Skin epidermis (tissue), 12 donors: ENCODE measurements around the gene WNT7B.
A peak's percentile ranks its signal among the peaks of the same experiment; 100 is the strongest.

Source experiments
- H3K27ac ChIP-seq, 21 experiments: fragments of 200-600 bp; sonication (generic) in 11 of 21; one replicate each; pipeline ENCODE4 v1.5.0; 2020; ENCODE audit warnings: mild to moderate bottlenecking in 3 of 21, inconsistent platforms in 2 of 21, moderate library complexity in 2 of 21
- H3K4me3 ChIP-seq, 7 experiments: fragments of 200-600 bp; sonication (generic) in 2 of 7; one replicate each; pipeline ENCODE4 v1.5.0; 2020; ENCODE audit warnings: inconsistent platforms in 2 of 7, mild to moderate bottlenecking in 2 of 7, moderate library complexity in 1 of 7

Gene WNT7B

GRCh38 chr22:45918459-45919370, 58.2 kb downstream of the WNT7B start:
- Histone ChIP-seq H3K4me3 (no peak overlapping the region), H3K27ac (no peak overlapping the region)

DNA sequence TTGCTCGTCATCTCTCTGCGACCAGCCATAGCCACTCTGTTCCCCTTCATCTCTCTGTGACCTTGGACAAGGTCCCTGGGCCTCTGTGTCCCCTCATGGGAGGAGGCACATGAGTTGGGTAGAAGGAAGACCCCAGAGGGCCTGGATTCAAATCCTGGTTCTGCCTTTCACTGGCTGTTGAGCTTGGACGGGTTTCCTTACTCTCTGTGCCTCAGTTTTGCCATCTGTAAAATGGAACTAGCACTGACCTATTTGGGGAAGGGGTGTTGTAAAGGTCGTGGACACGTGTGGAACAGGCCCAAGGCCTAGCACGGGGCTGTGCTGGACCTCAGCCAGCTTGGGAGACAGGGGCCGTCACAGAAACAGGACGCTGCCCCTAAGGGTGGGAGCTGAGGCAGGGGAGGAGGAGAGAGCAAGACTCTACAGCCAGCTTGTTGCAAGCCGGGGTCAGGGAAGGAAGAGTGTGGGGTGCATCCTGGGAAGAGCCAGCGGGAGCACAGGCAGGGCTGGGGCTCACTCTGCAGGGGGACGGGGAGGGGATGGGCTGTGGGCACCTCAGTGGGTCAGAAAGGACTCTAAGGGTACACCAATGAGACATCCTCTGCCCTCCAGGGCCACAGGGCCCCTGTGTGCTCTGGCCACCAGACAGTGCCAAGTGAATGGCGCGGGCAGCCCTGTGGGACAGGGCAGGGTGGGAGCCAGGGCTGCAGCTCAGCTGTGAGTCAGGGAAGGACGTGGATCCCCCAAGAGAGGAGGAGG, 59.1 kb downstream of the WNT7B start:
- no peak overlapping the region for H3K27ac ChIP-seq
- H3K4me3 ChIP-seq = no peak overlapping the region

- H3K27ac ChIP-seq = no peak overlapping the region
- no peak overlapping the region for H3K4me3 ChIP-seq
These were observed 59.8 kb downstream of the WNT7B start for GRCh38 chr22:45917146-45917545.

GRCh38 chr22:45916515-45916914, 60.4 kb downstream of the WNT7B start:
- H3K4me3 ChIP-seq = no peak overlapping the region
- no peak overlapping the region for H3K27ac ChIP-seq

GRCh38 chr22:45915841-45916240, 61.1 kb downstream of the WNT7B start:
- Histone ChIP-seq H3K27ac (no peak overlapping the region), H3K4me3 (no peak overlapping the region)

DNA sequence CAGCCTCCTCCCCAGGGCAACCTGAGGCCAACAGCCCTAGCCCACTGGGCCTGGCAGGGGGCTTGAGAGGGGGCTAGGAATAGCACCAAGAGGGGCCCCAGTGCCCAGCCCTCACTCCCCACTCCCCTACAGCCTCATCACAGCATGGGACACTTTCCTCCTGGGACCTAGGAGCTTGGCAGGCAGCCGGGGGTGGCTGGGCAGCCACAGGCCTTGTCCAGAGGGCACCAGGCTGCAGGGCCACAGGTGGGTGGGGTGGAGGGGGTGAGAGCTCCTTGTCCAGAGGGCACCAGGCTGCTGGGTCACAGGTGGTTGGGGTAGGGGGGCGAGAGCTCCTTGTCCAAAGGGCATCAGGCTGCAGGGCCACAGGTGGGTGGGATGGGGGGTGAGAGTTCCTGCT, 61.8 kb downstream of the WNT7B start:
- H3K4me3 ChIP-seq = no peak overlapping the region
- H3K27ac ChIP-seq = no peak overlapping the region

DNA sequence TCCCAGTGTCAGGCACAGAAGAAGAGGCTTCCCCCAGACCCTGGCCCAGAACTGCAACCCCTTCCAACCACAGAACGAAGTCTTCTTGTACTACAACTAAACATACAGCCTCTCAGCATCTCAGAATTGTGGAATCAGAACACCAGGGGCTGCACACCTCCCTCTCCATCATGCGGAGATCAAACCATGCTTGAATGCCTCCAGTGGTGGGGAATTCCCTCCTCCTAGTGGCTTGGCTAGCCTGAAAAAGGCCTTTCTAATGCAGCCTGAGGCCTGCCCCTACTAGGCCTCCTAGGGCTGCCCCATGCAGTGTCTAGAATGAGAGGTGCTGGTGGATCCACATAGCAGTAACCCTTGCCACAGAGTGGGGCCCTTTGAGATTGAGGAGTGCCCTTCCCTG, 62.7 kb downstream of the WNT7B start:
- H3K27ac ChIP-seq = no peak overlapping the region
- H3K4me3 ChIP-seq = no peak overlapping the region

GRCh38 chr22:45912910-45913309, 64.1 kb downstream of the WNT7B start:
- H3K27ac ChIP-seq = no peak overlapping the region
- H3K4me3 ChIP-seq = no peak overlapping the region

DNA sequence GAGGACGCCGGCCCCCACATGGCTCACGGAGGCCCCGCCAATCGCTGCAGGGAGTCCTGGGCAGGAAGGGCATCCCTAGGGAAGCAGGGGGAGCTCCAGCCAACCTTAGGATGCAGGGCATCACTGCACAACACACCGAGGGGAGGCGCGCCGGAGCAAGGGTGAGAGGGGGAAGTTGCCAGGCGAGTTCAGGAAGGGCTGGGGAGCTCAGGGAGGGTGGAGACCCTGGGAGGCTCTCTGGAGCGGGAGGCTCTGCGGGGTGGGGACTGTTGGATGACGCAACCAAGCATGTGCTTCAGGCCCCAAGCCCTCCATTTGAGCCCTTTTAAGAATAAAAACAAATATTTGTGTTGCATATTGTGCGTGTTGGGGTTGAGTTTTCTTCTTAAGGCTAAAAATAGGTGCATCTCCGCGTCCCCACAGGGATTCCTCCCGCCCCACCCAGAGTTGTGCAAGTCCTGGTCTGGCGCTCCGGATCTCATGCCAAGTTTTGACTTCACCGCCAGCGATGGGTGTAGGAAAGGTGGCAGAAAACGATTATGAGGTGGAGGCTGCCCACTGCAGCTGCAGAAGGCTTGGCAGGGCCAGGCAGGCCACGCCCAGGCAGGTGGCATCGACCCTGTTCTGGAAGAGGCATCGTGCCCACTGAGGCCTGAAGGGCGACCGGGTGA, 65.2 kb downstream of the WNT7B start:
- Histone ChIP-seq H3K4me3 (no peak overlapping the region), H3K27ac (peak overlapping the region in 1 of 21 experiments; percentile 22)

GRCh38 chr22:45910928-45911467, 66.0 kb downstream of the WNT7B start:
- H3K4me3 ChIP-seq = no peak overlapping the region
- H3K27ac ChIP-seq = no peak overlapping the region

DNA sequence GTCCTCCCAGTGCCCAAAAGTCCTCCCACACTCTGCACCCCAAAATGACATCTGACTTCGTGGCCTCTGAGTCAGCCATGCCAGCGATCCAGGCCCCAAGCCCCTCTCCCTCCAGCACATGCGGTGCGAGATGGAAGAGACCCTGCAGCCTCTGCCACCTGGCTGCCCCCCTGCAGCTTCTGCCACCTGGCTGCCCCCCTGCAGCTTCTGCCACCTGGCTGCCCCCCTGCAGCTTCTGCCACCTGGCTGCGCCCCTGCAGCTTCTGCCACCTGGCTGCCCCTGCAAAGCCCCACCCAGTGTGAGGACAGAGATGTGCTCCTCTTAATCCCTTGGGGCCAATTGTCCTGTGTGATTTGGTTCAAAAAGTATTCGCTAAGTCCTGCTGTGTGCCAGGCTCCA, 68.0 kb downstream of the WNT7B start:
- H3K27ac ChIP-seq = no peak overlapping the region
- H3K4me3 ChIP-seq = no peak overlapping the region

- no peak overlapping the region for H3K27ac ChIP-seq
- H3K4me3 ChIP-seq = no peak overlapping the region
These were observed 69.0 kb downstream of the WNT7B start for GRCh38 chr22:45907996-45908395.

GRCh38 chr22:45907378-45907777, 69.6 kb downstream of the WNT7B start:
- Histone ChIP-seq H3K4me3 (no peak overlapping the region), H3K27ac (no peak overlapping the region)

GRCh38 chr22:45906946-45907345, 70.0 kb downstream of the WNT7B start:
- Histone ChIP-seq H3K27ac (no peak overlapping the region), H3K4me3 (no peak overlapping the region)

DNA sequence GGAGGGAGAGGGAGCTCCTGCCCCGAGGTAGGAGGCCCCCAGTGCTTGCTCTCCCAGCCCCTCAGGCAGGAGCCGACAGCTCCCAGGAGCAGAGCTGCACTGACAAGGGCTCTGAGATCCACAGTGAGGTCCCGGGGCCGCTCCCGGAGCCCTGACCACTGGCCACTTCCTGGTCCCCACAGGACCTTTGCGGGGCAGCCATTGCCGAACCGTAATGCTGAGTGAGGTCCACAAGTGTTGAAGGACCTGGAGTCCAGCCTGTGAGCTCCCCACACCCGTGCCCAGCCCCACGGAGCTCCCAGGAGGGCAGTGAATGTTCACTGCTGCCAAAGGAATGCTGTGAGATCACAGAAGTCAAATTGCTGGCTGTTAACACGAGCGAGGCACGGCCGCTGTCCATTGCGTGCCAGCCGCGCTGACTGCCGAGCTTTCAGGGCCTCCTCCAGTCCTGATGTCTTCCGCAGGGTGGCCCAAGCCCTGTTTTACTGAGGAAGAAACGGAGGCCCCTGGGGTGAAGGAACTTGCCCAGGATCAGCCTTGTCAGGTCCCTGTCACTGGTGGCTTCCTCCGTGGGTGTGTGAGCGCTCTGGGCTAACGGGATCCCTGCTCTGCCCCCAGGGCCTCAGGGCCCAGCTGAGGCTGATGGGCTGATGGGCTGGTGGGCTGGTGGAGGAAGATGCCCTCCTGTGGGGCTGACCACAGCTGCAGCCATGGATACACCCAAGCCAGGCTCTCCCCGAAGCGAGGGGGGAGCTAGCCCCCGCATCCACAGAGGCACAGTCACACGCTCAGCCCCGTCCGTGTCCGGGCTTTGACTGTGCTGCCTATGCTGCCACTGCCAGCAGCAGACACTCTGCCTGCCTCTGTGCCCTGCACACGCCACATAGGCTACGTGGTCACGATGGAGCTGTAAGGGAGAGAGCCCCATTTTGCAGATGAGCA, 70.8 kb downstream of the WNT7B start:
- H3K27ac ChIP-seq = peak overlapping the region in 1 of 21 experiments; percentile 13
- H3K4me3 ChIP-seq = no peak overlapping the region

- Histone ChIP-seq H3K4me3 (no peak overlapping the region), H3K27ac (peak overlapping the region in 1 of 21 experiments; percentile 13)
These were observed 71.5 kb downstream of the WNT7B start for GRCh38 chr22:45905326-45905923.

- H3K4me3 ChIP-seq = no peak overlapping the region
- no peak overlapping the region for H3K27ac ChIP-seq
These were observed 72.7 kb downstream of the WNT7B start for GRCh38 chr22:45904236-45904635.

DNA sequence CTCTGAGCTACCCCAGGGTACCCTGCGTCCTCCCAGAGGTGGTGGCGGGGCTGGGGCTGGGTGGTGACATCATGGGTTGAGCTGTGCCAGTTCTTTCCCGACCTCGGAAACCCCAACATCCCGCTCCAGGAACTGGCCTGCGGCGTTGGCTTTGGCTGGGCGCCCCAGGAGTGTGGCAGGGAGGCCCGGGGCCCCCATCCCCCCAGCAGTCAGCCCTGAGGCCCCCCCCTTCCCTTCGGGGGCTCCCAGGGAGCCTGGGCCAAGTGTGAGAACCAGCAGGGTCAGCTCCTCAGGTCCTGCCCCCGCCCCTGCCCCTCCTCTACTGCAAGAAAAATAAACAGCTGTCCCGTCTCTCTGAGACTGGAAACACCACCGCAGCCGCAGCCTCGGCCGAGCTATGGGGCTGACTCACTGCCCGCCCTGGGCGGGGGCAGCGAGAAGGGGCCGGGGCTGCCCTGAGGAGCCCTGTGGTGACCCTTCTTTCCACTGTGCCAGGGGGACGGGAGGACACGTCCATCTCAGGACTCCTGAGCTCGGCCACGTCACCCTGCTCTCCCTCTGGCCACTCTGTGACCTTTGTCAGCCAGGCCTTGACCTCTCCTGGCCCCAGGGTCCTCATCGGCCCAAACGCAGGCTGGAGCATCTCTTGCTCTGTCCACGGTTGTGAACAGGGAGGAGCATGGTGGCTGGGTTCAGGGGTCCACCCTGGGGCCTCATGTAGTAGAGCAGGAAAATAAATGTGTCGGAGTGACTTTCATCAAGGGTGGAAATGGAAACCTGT, 73.4 kb downstream of the WNT7B start:
- H3K4me3 ChIP-seq = no peak overlapping the region
- no peak overlapping the region for H3K27ac ChIP-seq
